Loucy (cell line): ENCODE results near the gene KTI12.

Experiments used
- EZH2phosphoT487 ChIP-seq: fragments of 200-600 bp; IDR thresholded peaks from 2 replicates; pipeline ENCODE4 v1.6.1; 2018; ENCODE audit warnings: antibody characterized with exemption, mild to moderate bottlenecking, moderate library complexity, borderline replicate concordance
- TF ChIP-seq, protein P1 (sequence below): fragments of 200-600 bp; sonication (generic); conservative IDR thresholded peaks from 2 replicates; pipeline ENCODE4 v1.5.1; 2014; ENCODE audit warnings: mild to moderate bottlenecking, antibody characterized with exemption, low read length

GRCh38 chr1:51989582-51990477, 43.8 kb downstream of the KTI12 start:
- TF ChIP-seq, protein P1, sequence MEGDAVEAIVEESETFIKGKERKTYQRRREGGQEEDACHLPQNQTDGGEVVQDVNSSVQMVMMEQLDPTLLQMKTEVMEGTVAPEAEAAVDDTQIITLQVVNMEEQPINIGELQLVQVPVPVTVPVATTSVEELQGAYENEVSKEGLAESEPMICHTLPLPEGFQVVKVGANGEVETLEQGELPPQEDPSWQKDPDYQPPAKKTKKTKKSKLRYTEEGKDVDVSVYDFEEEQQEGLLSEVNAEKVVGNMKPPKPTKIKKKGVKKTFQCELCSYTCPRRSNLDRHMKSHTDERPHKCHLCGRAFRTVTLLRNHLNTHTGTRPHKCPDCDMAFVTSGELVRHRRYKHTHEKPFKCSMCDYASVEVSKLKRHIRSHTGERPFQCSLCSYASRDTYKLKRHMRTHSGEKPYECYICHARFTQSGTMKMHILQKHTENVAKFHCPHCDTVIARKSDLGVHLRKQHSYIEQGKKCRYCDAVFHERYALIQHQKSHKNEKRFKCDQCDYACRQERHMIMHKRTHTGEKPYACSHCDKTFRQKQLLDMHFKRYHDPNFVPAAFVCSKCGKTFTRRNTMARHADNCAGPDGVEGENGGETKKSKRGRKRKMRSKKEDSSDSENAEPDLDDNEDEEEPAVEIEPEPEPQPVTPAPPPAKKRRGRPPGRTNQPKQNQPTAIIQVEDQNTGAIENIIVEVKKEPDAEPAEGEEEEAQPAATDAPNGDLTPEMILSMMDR = no peak
- no peak for TF ChIP-seq EZH2phosphoT487
